Measurements from ENCODE around the gene SMPD4. TPM values are rescaled to one million over a fixed set of nuclear protein-coding genes. Genes with fewer than 3 reads are reported as not detected.
"Not testable (repeated sequence)": the region's sequence is repeated elsewhere in the genome, so short reads cannot be mapped to it uniquely, and the experiment has no call there.

The SMPD4 gene
- total and polyA plus RNA-seq, 4 experiments from 2014 or later, result 26.1 to 51.5 (median 45.1) TPM

DNA sequence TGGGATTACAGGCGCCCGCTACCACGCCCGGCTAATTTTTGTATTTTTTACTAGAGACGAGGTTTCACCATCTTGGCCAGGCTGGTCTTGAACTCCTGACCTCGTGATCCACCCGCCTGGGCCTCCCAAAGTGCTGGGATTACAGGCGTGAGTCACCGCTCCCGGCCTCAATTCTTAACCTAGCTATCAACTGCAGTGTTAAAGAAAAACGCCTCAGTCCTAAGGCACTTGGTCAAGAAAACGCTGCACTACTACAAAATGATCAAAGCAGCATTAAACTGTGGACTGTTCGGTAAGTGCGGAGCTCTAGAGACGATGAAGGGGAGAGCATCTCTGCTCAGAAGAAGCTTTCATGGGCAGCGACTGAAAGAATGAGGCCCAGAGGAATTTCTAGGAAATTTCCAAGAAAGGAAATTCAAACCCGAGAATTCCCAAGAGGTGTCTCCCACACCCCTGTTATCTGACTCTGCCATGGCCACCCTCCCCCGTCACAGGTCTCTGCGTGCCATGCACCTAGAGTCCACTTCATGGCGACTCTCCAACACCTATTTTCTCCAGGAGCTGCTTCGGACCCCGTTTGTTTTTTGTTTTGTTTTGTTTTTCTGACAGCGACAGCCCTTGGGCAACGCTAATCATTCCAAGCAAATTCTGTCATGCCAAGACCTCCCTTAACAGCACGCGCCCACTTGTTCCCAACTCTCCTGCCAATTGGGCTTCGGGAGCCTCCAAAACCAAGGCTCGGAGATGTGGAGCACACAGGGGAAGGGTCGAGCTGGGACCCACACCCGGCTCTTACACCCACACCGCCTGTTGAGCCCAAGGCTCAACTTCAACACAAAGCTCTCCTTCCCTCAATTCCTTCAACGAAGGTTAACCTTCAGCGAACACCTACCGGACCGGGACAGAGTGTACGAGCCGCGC, 738 bp downstream of the SMPD4 start:
- H3K36me3 Mint-ChIP-seq, result peaks cover 5 to 14% of the 10 kb centered on the region in 2 donors

DNA sequence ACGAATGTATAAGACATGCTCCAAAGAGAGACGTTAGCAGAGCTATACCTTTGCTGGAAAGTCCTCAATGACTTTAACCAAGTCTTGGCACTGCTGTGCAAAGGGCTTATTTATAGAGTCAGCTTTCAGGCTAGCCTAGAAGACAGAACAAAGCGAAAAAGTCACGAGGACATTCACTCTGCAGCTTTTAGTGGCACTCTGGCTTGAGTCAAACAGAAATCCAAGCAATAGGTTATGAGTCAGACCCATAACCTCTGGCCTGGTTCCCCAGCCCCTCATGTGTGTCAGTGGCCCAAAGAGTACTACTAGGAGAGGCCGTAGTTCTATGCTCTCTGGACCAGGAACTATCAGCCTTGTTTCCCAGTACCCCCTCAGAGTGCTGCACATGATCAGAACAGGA, 6.5 kb downstream of the SMPD4 start:
- H3K4me1 Mint-ChIP-seq, result peaks cover 5 to 11% (median 10%) of the 10 kb centered on the region in 4 donors
- H3K27me3 ChIP-seq (ENCODE audit: insufficient read depth, low read length); DNase-seq; intact Hi-C loops (cut with micrococcal nuclease); H3K4me1 ChIP-seq (ENCODE audit: insufficient read depth, low read length); H3K27ac Mint-ChIP-seq; H3K4me3 ChIP-seq (ENCODE audit: low read length in 2 of 2); H3K9me3 Mint-ChIP-seq; H3K27me3 Mint-ChIP-seq; H3K27ac ChIP-seq (ENCODE audit: low read depth, low read length); CTCF ChIA-PET (ENCODE audit: partially characterized antibody); POLR2A ChIA-PET (ENCODE audit: partially characterized antibody); H3K9me3 ChIP-seq (ENCODE audit: control insufficient read depth in 1 of 2, low read length in 2 of 2): not testable (repeated sequence)
- H3K4me3 Mint-ChIP-seq, result peak overlapping the region in 1 of 8 donors; percentile 15
- peaks cover 20% of the 10 kb centered on the region for H3K36me3 ChIP-seq (ENCODE audit: insufficient read depth, low read length)
- peaks cover 29 to 51% of the 10 kb centered on the region in 2 donors for H3K36me3 Mint-ChIP-seq

More for the DNA sequence above, 738 bp downstream of the SMPD4 start:
- H3K9me3 Mint-ChIP-seq; H3K36me3 ChIP-seq (ENCODE audit: insufficient read depth, low read length); H3K27me3 Mint-ChIP-seq; DNase-seq; H3K9me3 ChIP-seq (ENCODE audit: control insufficient read depth in 1 of 2, low read length in 2 of 2); H3K27me3 ChIP-seq (ENCODE audit: insufficient read depth, low read length): not testable (repeated sequence)
- H3K27ac ChIP-seq (ENCODE audit: low read depth, low read length), result peak overlapping the region; percentile 90
- peak overlapping the region; percentile 73 to 97 for H3K4me3 ChIP-seq (ENCODE audit: low read length in 2 of 2)
- CTCF ChIA-PET (ENCODE audit: partially characterized antibody), result interaction anchor here (0.8 to 2.4 kb wide), 8 partner anchors 150 to 1312 kb away, joined by 3 to 32 read pairs (median 3); partner anchors contain the start of genes IMP4 and MZT2A
- H3K4me1 Mint-ChIP-seq, result peaks cover 9 to 45% (median 25%) of the 10 kb centered on the region in 4 donors
- POLR2A ChIA-PET (ENCODE audit: partially characterized antibody), result interaction anchor here (0.9 to 5.1 kb wide), 7 partner anchors 10 to 1313 kb away, joined by 3 to 98 read pairs (median 4); partner anchors contain the start of gene IMP4
- H3K4me1 ChIP-seq (ENCODE audit: insufficient read depth, low read length), result peaks cover 28% of the 10 kb centered on the region
- intact Hi-C loops (cut with micrococcal nuclease), result loop anchor here (1.0 to 5.0 kb wide), 6 partner anchors 36 to 1312 kb away; partner anchors contain the start of genes CCDC74B, IMP4, MZT2A and PLEKHB2
- H3K4me3 Mint-ChIP-seq, result peak overlapping the region; percentile 90 to 97 (median 91)
- peak overlapping the region; percentile 94 to 98 (median 96) for H3K27ac Mint-ChIP-seq

DNA sequence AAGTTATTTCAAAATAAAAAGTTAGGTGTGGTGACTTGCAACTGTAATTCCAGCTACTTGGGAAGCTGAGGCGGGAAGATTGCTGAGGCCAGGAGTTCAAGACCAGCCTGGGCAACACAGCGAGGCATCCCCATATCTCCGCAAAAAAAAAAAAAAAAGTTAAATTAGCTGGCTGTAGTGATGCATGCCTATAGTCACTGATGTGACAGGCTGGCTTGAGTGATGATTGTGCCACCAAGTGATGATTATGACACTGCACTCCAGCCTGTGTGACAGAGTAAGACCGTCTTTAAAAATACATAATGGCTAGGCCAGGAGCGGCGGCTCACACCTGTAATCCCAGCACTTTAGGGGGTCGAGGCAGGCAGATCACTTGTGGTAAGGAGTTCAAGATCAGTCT, 11.5 kb downstream of the SMPD4 start:
- H3K27ac Mint-ChIP-seq, result no peak overlapping the region
- CTCF ChIA-PET (ENCODE audit: partially characterized antibody), result no interaction called here

DNA sequence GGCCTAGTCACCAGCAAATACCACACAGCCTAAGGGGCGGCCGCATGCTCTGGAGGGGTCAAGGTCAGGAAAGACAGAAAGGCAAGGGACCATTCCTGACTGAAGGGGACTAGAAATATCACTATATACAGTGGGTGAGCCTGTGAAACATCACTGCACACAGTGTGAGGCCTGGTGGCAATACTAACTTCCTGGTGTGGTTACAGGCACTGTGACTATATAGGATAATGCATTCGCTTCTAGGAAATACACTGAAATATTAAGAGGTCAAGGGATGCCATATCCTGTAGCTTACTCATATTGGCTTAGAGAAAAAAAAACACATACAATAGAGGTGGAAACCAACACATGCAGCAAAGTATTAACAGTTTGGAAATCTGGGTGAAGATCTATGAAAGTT, 12.2 kb downstream of the SMPD4 start:
- H3K27me3 ChIP-seq (ENCODE audit: insufficient read depth, low read length); H3K27ac Mint-ChIP-seq; DNase-seq; POLR2A ChIA-PET (ENCODE audit: partially characterized antibody); CTCF ChIA-PET (ENCODE audit: partially characterized antibody); intact Hi-C loops (cut with micrococcal nuclease); H3K4me3 ChIP-seq (ENCODE audit: low read length in 2 of 2); H3K9me3 Mint-ChIP-seq; H3K4me1 ChIP-seq (ENCODE audit: insufficient read depth, low read length); H3K4me1 Mint-ChIP-seq; H3K9me3 ChIP-seq (ENCODE audit: control insufficient read depth in 1 of 2, low read length in 2 of 2); H3K4me3 Mint-ChIP-seq; H3K27ac ChIP-seq (ENCODE audit: low read depth, low read length); H3K27me3 Mint-ChIP-seq: not testable (repeated sequence)
- H3K36me3 ChIP-seq (ENCODE audit: insufficient read depth, low read length), result peaks cover 39% of the 10 kb centered on the region
- peaks cover 46 to 63% of the 10 kb centered on the region in 2 donors for H3K36me3 Mint-ChIP-seq

More for the DNA sequence above, 11.5 kb downstream of the SMPD4 start:
- H3K4me3 ChIP-seq (ENCODE audit: low read length in 2 of 2), result no peak overlapping the region
- no peak for DNase-seq
- POLR2A ChIA-PET (ENCODE audit: partially characterized antibody), result interaction anchor here (1.1 kb wide), 1 partner anchor 11 kb away, joined by 3 read pairs; no protein-coding TSS in a partner anchor
- H3K27ac ChIP-seq (ENCODE audit: low read depth, low read length), result no peak overlapping the region
- intact Hi-C loops (cut with micrococcal nuclease), result no loop called here
- H3K4me1 ChIP-seq (ENCODE audit: insufficient read depth, low read length), result no peaks in the 10 kb centered on the region
- H3K36me3 Mint-ChIP-seq, result peaks cover 42 to 64% of the 10 kb centered on the region in 2 donors
- H3K9me3 ChIP-seq (ENCODE audit: control insufficient read depth in 1 of 2, low read length in 2 of 2), result no peaks in the 10 kb centered on the region
- no peak overlapping the region for H3K4me3 Mint-ChIP-seq
- H3K9me3 Mint-ChIP-seq, result no peaks in the 10 kb centered on the region
- H3K27me3 ChIP-seq (ENCODE audit: insufficient read depth, low read length), result no peaks in the 10 kb centered on the region
- no peaks in the 10 kb centered on the region for H3K27me3 Mint-ChIP-seq
- peaks cover 39% of the 10 kb centered on the region for H3K36me3 ChIP-seq (ENCODE audit: insufficient read depth, low read length)
- no peaks in the 10 kb centered on the region for H3K4me1 Mint-ChIP-seq

DNA sequence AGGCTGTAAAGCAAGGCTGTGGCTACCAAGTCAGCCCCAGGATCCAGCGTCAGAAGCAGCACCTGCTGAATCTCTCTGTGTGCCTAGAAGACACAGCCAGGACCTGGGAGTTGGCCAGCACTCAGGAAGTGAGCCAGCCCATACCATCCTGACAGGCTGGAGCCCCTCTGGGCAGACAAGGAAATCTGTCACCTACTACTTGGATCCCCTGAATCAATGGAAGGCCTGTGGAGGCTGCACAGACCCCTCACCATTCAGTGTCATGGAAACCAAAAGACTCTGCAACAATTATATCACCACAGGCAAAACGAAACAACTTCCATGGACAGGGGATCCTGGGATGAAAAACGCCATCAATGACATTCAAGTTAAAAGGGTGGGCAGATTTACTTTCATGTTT, 14.8 kb downstream of the SMPD4 start:
- H3K9me3 ChIP-seq (ENCODE audit: control insufficient read depth in 1 of 2, low read length in 2 of 2); POLR2A ChIA-PET (ENCODE audit: partially characterized antibody); H3K4me1 Mint-ChIP-seq; intact Hi-C loops (cut with micrococcal nuclease); H3K27me3 ChIP-seq (ENCODE audit: insufficient read depth, low read length); H3K4me3 Mint-ChIP-seq; DNase-seq; H3K4me1 ChIP-seq (ENCODE audit: insufficient read depth, low read length); CTCF ChIA-PET (ENCODE audit: partially characterized antibody); H3K27ac Mint-ChIP-seq; H3K9me3 Mint-ChIP-seq; H3K27ac ChIP-seq (ENCODE audit: low read depth, low read length); H3K27me3 Mint-ChIP-seq; H3K4me3 ChIP-seq (ENCODE audit: low read length in 2 of 2): not testable (repeated sequence)
- H3K36me3 Mint-ChIP-seq, result peaks cover 46 to 59% of the 10 kb centered on the region in 2 donors
- peaks cover 39% of the 10 kb centered on the region for H3K36me3 ChIP-seq (ENCODE audit: insufficient read depth, low read length)

DNA sequence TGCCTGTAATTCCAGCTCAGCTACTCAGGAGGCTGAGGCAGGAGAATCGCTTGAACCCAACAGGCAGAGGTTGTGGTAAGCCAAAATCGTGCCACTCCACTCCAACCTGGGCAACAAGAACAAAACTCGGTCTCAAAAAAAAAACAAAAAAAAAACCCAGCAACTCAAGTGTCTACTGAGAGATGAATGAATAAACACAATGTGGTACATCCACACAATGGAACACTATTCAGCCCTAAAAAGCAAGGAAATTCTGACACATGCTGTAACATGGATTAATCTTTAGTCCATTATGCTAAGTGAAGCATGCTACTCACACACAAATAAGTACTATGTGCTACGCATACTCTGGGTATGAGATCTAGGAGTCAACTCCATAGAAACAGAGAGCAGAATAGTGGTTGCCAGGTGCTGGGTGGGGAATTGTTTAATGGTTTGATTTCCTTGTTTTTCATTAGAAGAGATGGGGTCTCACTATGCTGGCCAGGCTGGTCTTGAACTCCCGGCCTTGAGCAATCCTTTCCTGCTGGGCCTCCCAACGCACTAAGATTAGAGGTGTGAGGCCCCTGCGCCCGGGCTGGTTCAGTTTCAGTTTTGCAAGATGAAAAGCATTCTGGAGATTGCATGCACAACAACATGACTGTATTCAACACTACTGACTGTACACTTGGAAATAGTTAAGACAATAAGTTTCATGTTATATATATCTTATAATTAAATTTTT, 15.9 kb downstream of the SMPD4 start:
- ChIA-PET CTCF (ENCODE audit: partially characterized antibody) (no interaction called here), POLR2A (ENCODE audit: partially characterized antibody) (no interaction called here)
- no peak overlapping the region for H3K27ac ChIP-seq (ENCODE audit: low read depth, low read length)
- no peaks in the 10 kb centered on the region for H3K9me3 ChIP-seq (ENCODE audit: control insufficient read depth in 1 of 2, low read length in 2 of 2)
- Mint-ChIP-seq H3K9me3 (no peaks in the 10 kb centered on the region), H3K4me1 (no peaks in the 10 kb centered on the region), H3K27ac (peak overlapping the region in 1 of 7 donors; percentile 29), H3K27me3 (no peaks in the 10 kb centered on the region), H3K4me3 (no peak overlapping the region), H3K36me3 (peaks cover 42 to 61% of the 10 kb centered on the region in 2 donors)
- H3K36me3 ChIP-seq (ENCODE audit: insufficient read depth, low read length), result peaks cover 39% of the 10 kb centered on the region
- H3K27me3 ChIP-seq (ENCODE audit: insufficient read depth, low read length), result no peaks in the 10 kb centered on the region
- intact Hi-C loops (cut with micrococcal nuclease), result no loop called here
- H3K4me1 ChIP-seq (ENCODE audit: insufficient read depth, low read length), result no peaks in the 10 kb centered on the region
- H3K4me3 ChIP-seq (ENCODE audit: low read length in 2 of 2), result no peak overlapping the region
- no peak for DNase-seq

DNA sequence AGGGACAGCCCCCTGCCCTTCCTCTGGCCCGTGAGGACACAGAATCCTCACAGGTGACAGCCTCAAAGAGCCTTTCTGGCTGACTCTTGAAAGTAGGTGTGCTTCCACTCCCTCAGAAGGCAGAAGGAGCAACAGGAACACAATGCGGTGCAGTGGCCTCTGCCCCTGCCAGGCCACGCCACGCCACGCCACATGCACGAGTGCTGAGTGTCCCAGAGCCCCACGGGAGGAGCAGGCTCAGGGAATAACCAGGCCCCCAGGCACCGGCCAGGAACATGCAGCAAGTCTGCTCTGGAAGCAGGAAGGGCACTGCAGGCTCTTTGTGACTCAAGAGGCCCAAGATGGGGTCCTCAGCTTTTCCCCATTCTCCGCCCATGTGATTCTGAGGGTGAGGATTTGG, 18.4 kb downstream of the SMPD4 start:
- peaks cover 33 to 65% of the 10 kb centered on the region in 2 donors for H3K36me3 Mint-ChIP-seq
- POLR2A ChIA-PET (ENCODE audit: partially characterized antibody), result no interaction called here
- Histone ChIP-seq H3K27me3 (ENCODE audit: insufficient read depth, low read length) (no peaks in the 10 kb centered on the region), H3K4me1 (ENCODE audit: insufficient read depth, low read length) (no peaks in the 10 kb centered on the region), H3K27ac (ENCODE audit: low read depth, low read length) (no peak overlapping the region), H3K4me3 (ENCODE audit: low read length in 2 of 2) (no peak overlapping the region), H3K36me3 (ENCODE audit: insufficient read depth, low read length) (peaks cover 33% of the 10 kb centered on the region), H3K9me3 (ENCODE audit: control insufficient read depth in 1 of 2, low read length in 2 of 2) (no peaks in the 10 kb centered on the region)
- H3K27ac Mint-ChIP-seq, result no peak overlapping the region
- H3K4me3 Mint-ChIP-seq, result no peak overlapping the region
- H3K27me3 Mint-ChIP-seq, result no peaks in the 10 kb centered on the region
- DNase-seq, result no peak
- peaks cover 0 to 6% (median 1%) of the 10 kb centered on the region in 4 donors for H3K4me1 Mint-ChIP-seq
- intact Hi-C loops (cut with micrococcal nuclease), result no loop called here
- H3K9me3 Mint-ChIP-seq, result no peaks in the 10 kb centered on the region
- CTCF ChIA-PET (ENCODE audit: partially characterized antibody), result no interaction called here

Measured in CD4-positive, alpha-beta memory T cell (primary cell).